Esophagus (tissue), 2 donors: ENCODE data around the gene TTC7B. TPM values are rescaled to one million over a fixed set of nuclear protein-coding genes. Genes with fewer than 3 reads are reported as not detected.
A peak's percentile ranks its signal among the peaks of the same experiment; 100 is the strongest.

Experiments used
- H3K27ac ChIP-seq, 2 donors: one replicate each; pipeline ENCODE4 v1.5.1; 2013; ENCODE audit warnings: low read depth in 2 of 2, mild to moderate bottlenecking in 2 of 2, inconsistent platforms in 1 of 2, low read length in 1 of 2, moderate library complexity in 1 of 2
- H3K27me3 ChIP-seq, 2 donors: one replicate each; pipeline ENCODE4 v1.6.1; 2013; ENCODE audit warnings: low read length in 2 of 2, control low read depth in 1 of 2, mild to moderate bottlenecking in 1 of 2; ENCODE audit not compliant: insufficient read depth in 2 of 2, control insufficient read depth in 1 of 2
- H3K36me3 ChIP-seq, 2 donors: one replicate each; pipeline ENCODE4 v1.6.1; 2013; ENCODE audit warnings: low read length in 1 of 2; ENCODE audit not compliant: control insufficient read depth in 2 of 2, insufficient read depth in 2 of 2
- H3K4me1 ChIP-seq, 2 donors: one replicate each; pipeline ENCODE4 v1.6.1; 2013; ENCODE audit warnings: low read length in 1 of 2; ENCODE audit not compliant: control insufficient read depth in 2 of 2, insufficient read depth in 2 of 2
- H3K4me3 ChIP-seq, 2 donors: one replicate each; pipeline ENCODE4 v1.5.1; 2013; ENCODE audit warnings: low read length in 2 of 2, mild to moderate bottlenecking in 2 of 2, low read depth in 1 of 2, moderate library complexity in 1 of 2
- H3K9me3 ChIP-seq, 2 donors: one replicate each; pipeline ENCODE4 v1.6.1; 2013; ENCODE audit warnings: mild to moderate bottlenecking in 2 of 2, low read depth in 1 of 2, low read length in 1 of 2, moderate library complexity in 1 of 2; ENCODE audit not compliant: control insufficient read depth in 2 of 2, insufficient read depth in 1 of 2
- WGBS, 2 donors: extraction: QIAGEN DNeasy Blood & Tissue Kit; methylation state at CpG; one replicate each; pipeline ENCODE4 v1.1.7; 2013; 5-methylcytosine and 5-hydroxymethylcytosine counted together
- polyA plus RNA-seq, 2 donors: library from polyadenylated mRNA; stranded (reverse); fragments of 200-250 nt; gene quantifications; one replicate each; pipeline ENCODE4 v1.2.3, GENCODE V29; 2013
- donor health status: healthy with polysubstance abuse.
- donor health status: Bipolar disorder and iron deficiency.

The TTC7B gene
- polyA plus RNA-seq, 2 donors = 2.7 to 6.0 TPM

GRCh38 chr14:90740081-90740480 lies 76.1 kb downstream of the TTC7B start:
- Histone ChIP-seq H3K4me3 (no peak overlapping the region), H3K9me3 (no peaks in the 10 kb centered on the region), H3K27me3 (no peaks in the 10 kb centered on the region), H3K4me1 (no peaks in the 10 kb centered on the region), H3K36me3 (no peaks in the 10 kb centered on the region), H3K27ac (peak overlapping the region in 1 of 2 donors; percentile 0)
- 70 to 71% methylated on average over 8 of the region's 8 CpGs for WGBS, 2 donors

DNA sequence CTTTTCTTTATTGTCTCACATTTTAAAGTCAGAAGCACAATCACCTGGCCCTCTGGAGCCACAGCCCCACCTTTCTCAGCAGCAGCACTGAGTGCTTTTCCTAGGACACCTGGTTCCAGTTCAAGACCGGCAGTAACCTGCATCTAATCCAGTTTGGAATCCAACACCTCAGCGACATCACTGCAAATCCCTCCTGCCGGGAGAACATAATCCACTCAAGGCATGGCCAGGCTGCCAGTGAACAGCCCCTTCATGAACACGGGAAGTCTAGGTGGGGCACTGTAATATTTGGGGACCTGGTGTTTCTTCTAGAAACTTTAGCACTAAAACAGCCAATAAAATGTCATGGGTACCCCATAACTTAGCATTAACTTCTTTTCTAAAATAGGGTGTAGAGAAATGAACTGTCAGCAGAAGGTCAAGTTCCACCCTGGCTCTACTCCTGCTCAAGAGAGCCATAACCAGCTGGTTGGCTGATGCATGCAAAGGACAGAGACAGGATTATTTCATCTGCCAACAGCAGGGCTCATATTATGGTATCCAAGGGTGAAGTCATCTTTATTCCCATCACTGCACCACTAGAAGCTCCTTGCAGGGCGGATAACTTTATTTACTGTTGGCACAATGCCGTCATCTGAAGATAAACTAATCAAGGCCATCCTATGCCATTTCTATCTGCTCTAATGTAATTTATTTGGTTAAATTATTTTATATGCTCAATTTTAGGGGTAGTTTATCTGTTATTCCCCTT lies 76.7 kb downstream of the TTC7B start:
- Histone ChIP-seq H3K4me1 (no peaks in the 10 kb centered on the region), H3K27ac (no peak overlapping the region), H3K27me3 (no peaks in the 10 kb centered on the region), H3K36me3 (no peaks in the 10 kb centered on the region), H3K9me3 (no peaks in the 10 kb centered on the region), H3K4me3 (no peak overlapping the region)
- WGBS, 2 donors = 69 to 73% methylated on average over 6 of the region's 6 CpGs

GRCh38 chr14:90733139-90733808 lies 83.0 kb downstream of the TTC7B start:
- Histone ChIP-seq H3K27ac (peak overlapping the region in 1 of 2 donors; percentile 55), H3K36me3 (no peaks in the 10 kb centered on the region), H3K4me3 (no peak overlapping the region), H3K4me1 (no peaks in the 10 kb centered on the region), H3K9me3 (no peaks in the 10 kb centered on the region), H3K27me3 (no peaks in the 10 kb centered on the region)
- 87 to 88% methylated on average over 16 of the region's 16 CpGs for WGBS, 2 donors

GRCh38 chr14:90732718-90733117 lies 83.5 kb downstream of the TTC7B start:
- Histone ChIP-seq H3K4me3 (no peak overlapping the region), H3K27ac (no peak overlapping the region), H3K27me3 (no peaks in the 10 kb centered on the region), H3K36me3 (no peaks in the 10 kb centered on the region), H3K9me3 (no peaks in the 10 kb centered on the region), H3K4me1 (no peaks in the 10 kb centered on the region)
- 87 to 90% methylated on average over 7 of the region's 7 CpGs for WGBS, 2 donors

DNA sequence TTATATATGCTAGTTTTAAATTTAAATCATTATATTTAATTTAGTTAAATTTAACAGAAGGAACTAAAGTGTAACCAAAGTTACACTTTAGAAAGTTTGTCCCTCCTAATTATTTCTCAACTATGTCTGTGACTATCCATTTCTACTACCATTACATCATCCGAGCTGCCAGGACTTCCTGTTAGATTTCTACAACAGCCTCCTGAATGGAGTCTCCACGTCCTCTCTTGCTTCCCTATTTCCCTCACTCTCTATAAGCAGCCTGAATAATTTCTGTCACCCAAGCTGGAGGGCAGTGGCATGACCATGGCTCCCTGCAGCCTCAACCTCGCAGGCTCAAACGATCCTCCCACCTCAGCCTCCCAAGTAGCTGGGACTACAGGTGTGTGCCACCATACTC lies 84.1 kb downstream of the TTC7B start:
- Histone ChIP-seq H3K4me1 (no peaks in the 10 kb centered on the region), H3K9me3 (no peaks in the 10 kb centered on the region), H3K27ac (peak overlapping the region in 1 of 2 donors; percentile 28), H3K27me3 (no peaks in the 10 kb centered on the region), H3K4me3 (no peak overlapping the region), H3K36me3 (no peaks in the 10 kb centered on the region)
- 83 to 88% methylated on average over 4 of the region's 4 CpGs for WGBS, 2 donors

GRCh38 chr14:90731487-90731886 lies 84.7 kb downstream of the TTC7B start:
- H3K4me1 ChIP-seq = no peaks in the 10 kb centered on the region
- no peaks in the 10 kb centered on the region for H3K36me3 ChIP-seq
- no peaks in the 10 kb centered on the region for H3K9me3 ChIP-seq
- WGBS, 2 donors = 92% methylated on average over 11 of the region's 11 CpGs
- H3K27ac ChIP-seq = no peak overlapping the region
- no peaks in the 10 kb centered on the region for H3K27me3 ChIP-seq
- H3K4me3 ChIP-seq = no peak overlapping the region

DNA sequence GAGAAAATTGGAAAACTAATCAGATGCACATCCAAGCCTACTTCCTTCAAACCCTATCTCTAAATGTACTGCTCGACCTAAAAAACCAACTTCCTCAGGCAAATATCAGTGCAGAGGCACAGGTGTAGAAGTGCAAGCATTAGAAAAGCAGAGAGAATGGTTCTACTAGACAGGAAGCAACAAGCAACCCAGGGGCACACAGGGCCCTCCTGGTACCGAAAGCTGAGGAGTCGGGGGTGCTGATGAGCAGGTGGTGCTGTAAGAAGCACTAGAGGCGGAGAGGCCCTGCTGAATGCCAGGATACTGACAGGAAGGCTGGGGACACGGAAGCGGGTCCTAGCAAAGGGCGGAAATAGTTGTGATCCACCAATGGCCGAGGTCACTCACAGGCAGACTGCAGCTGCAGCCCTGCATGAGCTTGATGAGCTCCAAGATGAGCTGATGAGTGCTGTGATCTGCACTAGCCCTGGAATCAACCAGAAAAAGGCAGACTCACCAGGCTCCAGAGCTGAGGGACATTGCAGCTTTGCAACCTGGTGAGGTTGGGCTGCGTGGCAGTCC lies 85.9 kb downstream of the TTC7B start:
- Histone ChIP-seq H3K27me3 (no peaks in the 10 kb centered on the region), H3K4me1 (no peaks in the 10 kb centered on the region), H3K27ac (no peak overlapping the region), H3K4me3 (no peak overlapping the region), H3K9me3 (no peaks in the 10 kb centered on the region), H3K36me3 (no peaks in the 10 kb centered on the region)
- 84 to 92% methylated on average over 9 of the region's 9 CpGs for WGBS, 2 donors

DNA sequence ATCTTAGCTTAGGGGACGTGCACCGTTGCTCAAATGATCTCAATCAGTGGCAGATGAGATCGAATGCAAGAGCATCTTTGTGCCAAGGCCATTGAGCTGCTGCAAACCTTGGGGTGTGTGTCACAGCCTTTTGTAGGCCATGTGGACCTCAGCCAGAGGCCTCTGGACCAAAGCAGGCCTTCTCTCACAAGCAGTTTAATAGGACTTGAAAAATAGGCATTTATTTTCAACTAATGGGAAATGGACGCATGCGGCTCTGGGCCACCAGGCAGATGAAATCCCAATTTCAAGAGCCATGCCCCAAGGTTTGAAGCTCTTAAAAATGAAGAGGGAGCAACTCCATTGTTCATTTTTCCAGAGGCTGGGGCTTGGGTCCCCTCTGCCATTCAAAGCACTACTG lies 87.3 kb downstream of the TTC7B start:
- no peaks in the 10 kb centered on the region for H3K4me1 ChIP-seq
- no peak overlapping the region for H3K27ac ChIP-seq
- WGBS, 2 donors = 86 to 91% methylated on average over 5 of the region's 5 CpGs
- H3K36me3 ChIP-seq = no peaks in the 10 kb centered on the region
- H3K9me3 ChIP-seq = no peaks in the 10 kb centered on the region
- H3K27me3 ChIP-seq = no peaks in the 10 kb centered on the region
- H3K4me3 ChIP-seq = no peak overlapping the region

- Histone ChIP-seq H3K27ac (peak overlapping the region; percentile 7 to 70), H3K9me3 (no peaks in the 10 kb centered on the region), H3K4me1 (no peaks in the 10 kb centered on the region), H3K36me3 (no peaks in the 10 kb centered on the region), H3K4me3 (no peak overlapping the region), H3K27me3 (no peaks in the 10 kb centered on the region)
- 87% methylated on average over 13 of the region's 13 CpGs for WGBS, 2 donors
These were observed 89.1 kb downstream of the TTC7B start for GRCh38 chr14:90727082-90727481.
